ENCODE measurements around the gene THSD7B. TPM values are rescaled to one million over a fixed set of nuclear protein-coding genes. Genes with fewer than 3 reads are reported as not detected.

Gene THSD7B
- total and polyA plus RNA-seq, 2 experiments from 2014 or later: 0.86 to 3.8 TPM

GRCh38 chr2:137523931-137524330, 758.6 kb downstream of the THSD7B start:
- Histone ChIP-seq H3K27me3 (ENCODE audit: insufficient read depth) (no peaks in the 10 kb centered on the region), H3K4me2 (no peak overlapping the region), H3K79me2 (replicated peaks; ENCODE audit: insufficient read depth) (no peaks in the 10 kb centered on the region), H4K20me1 (replicated peaks; ENCODE audit: insufficient read depth) (no peaks in the 10 kb centered on the region), H3K4me1 (ENCODE audit: insufficient read depth) (peaks cover 7% of the 10 kb centered on the region), H3K27ac (ENCODE audit: low read depth) (no peak overlapping the region), H3K9me2 (ENCODE audit: insufficient read depth) (no peaks in the 10 kb centered on the region), H3K36me3 (ENCODE audit: insufficient read depth) (no peaks in the 10 kb centered on the region), H3K4me3 (no peak overlapping the region), H2AFZ (no peak overlapping the region), H3F3A (replicated peaks; ENCODE audit: low read depth) (no peaks in the 10 kb centered on the region)
- H3K27ac Mint-ChIP-seq: no peak overlapping the region
- ATAC-seq (no peak), DNase-seq (ENCODE audit: low spot score) (no peak)
- no peaks in the 10 kb centered on the region for H3K9me3 Mint-ChIP-seq
- H3K27me3 Mint-ChIP-seq (ENCODE audit: insufficient read depth, low read depth, poor library complexity): no peaks in the 10 kb centered on the region
- H3K4me1 Mint-ChIP-seq: peaks cover 11% of the 10 kb centered on the region
- no peaks in the 10 kb centered on the region for H3K36me3 Mint-ChIP-seq (ENCODE audit: low read depth)
- H3K4me3 Mint-ChIP-seq: no peak overlapping the region
- TF ChIP-seq REST (IDR thresholded peaks at IDR 0.05; ENCODE audit: unreplicated experiment): no peak
- no peak for TF ChIP-seq ETS1 (IDR thresholded peaks at IDR 0.05)
- TF ChIP-seq ZNF114 (CRISPR knock-in tag; IDR thresholded peaks at IDR 0.05): no peak
- no peak for TF ChIP-seq STAT1 (IDR thresholded peaks at IDR 0.05; ENCODE audit: unreplicated experiment)
- TF ChIP-seq NANOG (IDR thresholded peaks at IDR 0.05; ENCODE audit: borderline replicate concordance): no peak
- TF ChIP-seq EZH2 (IDR thresholded peaks at IDR 0.05; ENCODE audit: low read depth, unreplicated experiment): no peak
- TF ChIP-seq CTCF (conservative IDR thresholded peaks at IDR 0.05; ENCODE audit: low read depth in 2 of 2): no peak
- TF ChIP-seq EZH2phosphoT487 (IDR thresholded peaks at IDR 0.05; ENCODE audit: unreplicated experiment): no peak
- TF ChIP-seq CREB1 (CRISPR knock-in tag; IDR thresholded peaks at IDR 0.05; ENCODE audit: low read depth): no peak
- TF ChIP-seq JUNB (IDR thresholded peaks at IDR 0.05; ENCODE audit: unreplicated experiment): no peak
- no peak for TF ChIP-seq ZNF331 (CRISPR knock-in tag; IDR thresholded peaks at IDR 0.05; ENCODE audit: low read depth)
- no peak for TF ChIP-seq ZNF462 (CRISPR knock-in tag; IDR thresholded peaks at IDR 0.05)
- no peak for TF ChIP-seq POLR2AphosphoS5 (IDR thresholded peaks at IDR 0.05; ENCODE audit: low read depth)
